HEK293T (cell line): Measurements from ENCODE around the gene BSN.

ENCODE experiments used
- BHLHE40 ChIP-seq: fragments of 450-650 bp; IDR thresholded peaks from 2 replicates; pipeline ENCODE4 v1.6.1; 2016; ENCODE audit warnings: mild to moderate bottlenecking, moderate library complexity, borderline replicate concordance
- ELF4 ChIP-seq: fragments of 450-650 bp; IDR thresholded peaks from 2 replicates; pipeline ENCODE4 v1.6.1; 2017; ENCODE audit warnings: antibody characterized with exemption
- HDGF ChIP-seq: fragments of 450-650 bp; IDR thresholded peaks from 2 replicates; pipeline ENCODE4 v1.6.1; 2017; ENCODE audit warnings: antibody characterized with exemption, borderline replicate concordance
- LEF1 ChIP-seq: fragments of 450-650 bp; IDR thresholded peaks from 2 replicates; pipeline ENCODE4 v1.6.1; 2017; ENCODE audit warnings: mild to moderate bottlenecking, borderline replicate concordance
- PKNOX1 ChIP-seq: fragments of 450-650 bp; IDR thresholded peaks from 2 replicates; pipeline ENCODE4 v1.6.1; 2016
- ZNF384 ChIP-seq: fragments of 450-650 bp; IDR thresholded peaks from 2 replicates; pipeline ENCODE4 v1.6.1; 2016

DNA sequence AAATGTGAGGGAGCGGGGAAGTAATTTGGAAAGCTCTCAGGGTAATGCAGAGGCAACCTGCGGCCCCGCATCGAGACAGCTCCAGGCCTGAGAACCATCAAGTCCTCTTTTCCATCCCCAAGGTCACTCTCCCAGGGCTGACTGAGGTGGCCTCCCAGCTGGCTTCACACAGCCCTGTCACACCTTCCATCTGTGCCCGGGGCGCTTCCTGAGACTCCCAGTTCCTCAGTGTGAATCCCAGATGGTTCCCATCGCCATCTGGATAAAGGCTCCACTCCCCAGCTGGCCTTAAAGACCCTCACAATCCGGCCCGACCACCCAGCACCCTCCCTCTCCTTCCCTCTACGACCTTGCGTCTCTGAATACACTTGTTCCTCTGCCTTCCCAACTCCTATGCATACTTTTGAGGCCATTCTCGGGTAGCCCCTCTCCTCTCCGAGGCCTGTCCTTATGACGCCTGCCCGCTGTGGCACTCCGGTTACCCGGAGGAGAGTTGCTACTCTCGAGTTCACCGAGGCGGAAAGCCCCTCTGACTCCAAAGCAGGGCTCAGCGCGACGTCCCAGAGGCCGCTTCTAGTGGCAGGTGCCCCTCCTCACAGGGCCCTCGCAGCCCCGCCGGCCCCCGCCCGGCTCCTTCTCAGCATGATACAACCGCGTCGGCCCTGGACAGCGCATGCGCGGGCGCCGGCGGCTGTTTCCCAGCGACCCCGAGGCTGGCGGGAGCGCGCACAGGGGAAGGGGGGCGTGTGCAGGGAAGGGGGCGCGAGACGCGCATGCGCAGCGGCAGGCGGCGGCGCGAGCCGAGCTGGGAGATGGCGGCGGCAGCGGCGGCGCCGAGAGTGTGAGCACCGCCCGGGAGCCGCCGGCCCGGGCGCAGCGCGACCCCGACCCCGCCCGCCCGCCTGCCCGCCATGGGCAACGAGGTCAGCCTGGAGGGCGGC is at the start of gene BSN:
- no peak for TF ChIP-seq LEF1
- no peak for TF ChIP-seq ELF4
- no peak for TF ChIP-seq ZNF384
- TF ChIP-seq HDGF: no peak
- no peak for TF ChIP-seq PKNOX1
- TF ChIP-seq BHLHE40: no peak
